ENCODE results near the gene SMPDL3A.

Gene SMPDL3A

GRCh38 chr6:122778302-122778701 lies 10.8 kb upstream of the SMPDL3A start:
- no peak overlapping the region for H3K4me3 ChIP-seq (ENCODE audit: low read depth, low read length)
- DNase-seq (ENCODE audit: low read depth) = no peak
- TF ChIP-seq, protein P1, sequence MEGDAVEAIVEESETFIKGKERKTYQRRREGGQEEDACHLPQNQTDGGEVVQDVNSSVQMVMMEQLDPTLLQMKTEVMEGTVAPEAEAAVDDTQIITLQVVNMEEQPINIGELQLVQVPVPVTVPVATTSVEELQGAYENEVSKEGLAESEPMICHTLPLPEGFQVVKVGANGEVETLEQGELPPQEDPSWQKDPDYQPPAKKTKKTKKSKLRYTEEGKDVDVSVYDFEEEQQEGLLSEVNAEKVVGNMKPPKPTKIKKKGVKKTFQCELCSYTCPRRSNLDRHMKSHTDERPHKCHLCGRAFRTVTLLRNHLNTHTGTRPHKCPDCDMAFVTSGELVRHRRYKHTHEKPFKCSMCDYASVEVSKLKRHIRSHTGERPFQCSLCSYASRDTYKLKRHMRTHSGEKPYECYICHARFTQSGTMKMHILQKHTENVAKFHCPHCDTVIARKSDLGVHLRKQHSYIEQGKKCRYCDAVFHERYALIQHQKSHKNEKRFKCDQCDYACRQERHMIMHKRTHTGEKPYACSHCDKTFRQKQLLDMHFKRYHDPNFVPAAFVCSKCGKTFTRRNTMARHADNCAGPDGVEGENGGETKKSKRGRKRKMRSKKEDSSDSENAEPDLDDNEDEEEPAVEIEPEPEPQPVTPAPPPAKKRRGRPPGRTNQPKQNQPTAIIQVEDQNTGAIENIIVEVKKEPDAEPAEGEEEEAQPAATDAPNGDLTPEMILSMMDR (conservative IDR thresholded peaks at IDR 0.05; ENCODE audit: low read depth, low read length) = no peak

- TF ChIP-seq, protein P1 (conservative IDR thresholded peaks at IDR 0.05; ENCODE audit: low read depth, low read length) = no peak
- DNase-seq (ENCODE audit: low read depth) = no peak
- no peak overlapping the region for H3K4me3 ChIP-seq (ENCODE audit: low read depth, low read length)
These were observed 9.9 kb upstream of the SMPDL3A start for GRCh38 chr6:122778985-122779661.

GRCh38 chr6:122779667-122780066 lies 9.4 kb upstream of the SMPDL3A start, which contains the start of gene FABP7:
TSS of gene FABP7 (plus strand) at chr6:122779716. CDS start at chr6:122779795, 79 bp downstream.
- TF ChIP-seq, protein P1 (conservative IDR thresholded peaks at IDR 0.05; ENCODE audit: low read depth, low read length) = no peak
- no peak within 1 kb of the TSS for H3K4me3 ChIP-seq (ENCODE audit: low read depth, low read length)
- DNase-seq (ENCODE audit: low read depth) = no peak

- TF ChIP-seq, protein P1 (conservative IDR thresholded peaks at IDR 0.05; ENCODE audit: low read depth, low read length) = no peak
- no peak overlapping the region for H3K4me3 ChIP-seq (ENCODE audit: low read depth, low read length)
- DNase-seq (ENCODE audit: low read depth) = no peak
These were observed 8.9 kb upstream of the SMPDL3A start for GRCh38 chr6:122780114-122780513.

GRCh38 chr6:122781716-122782115 lies 7.3 kb upstream of the SMPDL3A start:
- H3K4me3 ChIP-seq (ENCODE audit: low read depth, low read length) = no peak overlapping the region
- TF ChIP-seq, protein P1 (conservative IDR thresholded peaks at IDR 0.05; ENCODE audit: low read depth, low read length) = no peak

GRCh38 chr6:122783401-122783800 lies 5.7 kb upstream of the SMPDL3A start:
- TF ChIP-seq, protein P1 (conservative IDR thresholded peaks at IDR 0.05; ENCODE audit: low read depth, low read length) = no peak
- DNase-seq (ENCODE audit: low read depth) = no peak
- no peak overlapping the region for H3K4me3 ChIP-seq (ENCODE audit: low read depth, low read length)

More at GRCh38 chr6:122781716-122782115, 7.3 kb upstream of the SMPDL3A start:
- DNase-seq (ENCODE audit: low read depth) = no peak

- TF ChIP-seq, protein P1 (conservative IDR thresholded peaks at IDR 0.05; ENCODE audit: low read depth, low read length) = no peak
- no peak for DNase-seq (ENCODE audit: low read depth)
- H3K4me3 ChIP-seq (ENCODE audit: low read depth, low read length) = no peak overlapping the region
These were observed 3.2 kb upstream of the SMPDL3A start for GRCh38 chr6:122785891-122786290.

Measured in choroid plexus epithelial cell (primary cell).